ENCODE data around the gene SEMA7A.

Gene SEMA7A

GRCh38 chr15:74414603-74415338, 19.0 kb downstream of the SEMA7A start:
- no peak for DNase-seq

GRCh38 chr15:74414081-74414580, 19.6 kb downstream of the SEMA7A start:
- DNase-seq, result no peak

GRCh38 chr15:74413350-74414080, 20.2 kb downstream of the SEMA7A start:
- DNase-seq, result no peak

- no peak for DNase-seq
Observed at GRCh38 chr15:74412159-74412558, 21.6 kb downstream of the SEMA7A start.

- DNase-seq, result no peak
Observed at GRCh38 chr15:74411686-74412085, 22.1 kb downstream of the SEMA7A start.

- DNase-seq, result no peak
Observed at GRCh38 chr15:74410502-74410901, 23.3 kb downstream of the SEMA7A start.

GRCh38 chr15:74409225-74409624, 24.5 kb downstream of the SEMA7A start:
- no peak for DNase-seq

- no peak for DNase-seq
Observed at GRCh38 chr15:74408815-74409214, 24.9 kb downstream of the SEMA7A start.

- no peak for DNase-seq
Observed at GRCh38 chr15:74408385-74408784, 25.4 kb downstream of the SEMA7A start.

- DNase-seq, result no peak
Observed at GRCh38 chr15:74406992-74407705, 26.6 kb downstream of the SEMA7A start.

- DNase-seq, result no peak
Observed at GRCh38 chr15:74406517-74406916, 27.2 kb downstream of the SEMA7A start.

- no peak for DNase-seq
Observed at GRCh38 chr15:74405823-74406222, 27.9 kb downstream of the SEMA7A start.

GRCh38 chr15:74403991-74404563, 29.7 kb downstream of the SEMA7A start:
- DNase-seq, result no peak

- no peak for DNase-seq
Observed at GRCh38 chr15:74403588-74403919, 30.2 kb downstream of the SEMA7A start.

- no peak for DNase-seq
Observed at GRCh38 chr15:74402873-74403587, 30.7 kb downstream of the SEMA7A start.

GRCh38 chr15:74402337-74402841, 31.4 kb downstream of the SEMA7A start:
- DNase-seq, result no peak

- DNase-seq, result no peak
Observed at GRCh38 chr15:74400915-74401757, 32.6 kb downstream of the SEMA7A start.

GRCh38 chr15:74400313-74400860, 33.4 kb downstream of the SEMA7A start:
- no peak for DNase-seq

- DNase-seq, result no peak
Observed at GRCh38 chr15:74399511-74400312, 34.0 kb downstream of the SEMA7A start.

GRCh38 chr15:74399100-74399499, 34.7 kb downstream of the SEMA7A start:
- no peak for DNase-seq

Data from NCI-H2227 treated with DMSO at 0.1 percent for 48 hours (cell line).